Astrocyte (in vitro differentiated cells and primary cell): Measurements from ENCODE around the gene TENM4. TPM values are rescaled to one million over a fixed set of nuclear protein-coding genes. Genes with fewer than 3 reads are reported as not detected.
A peak's percentile ranks its signal among the peaks of the same experiment; 100 is the strongest.

Source experiments
- DNase-seq: peaks from one replicate; pipeline ENCODE4 v3.0.0-alpha.2; 2010; ENCODE audit warnings: low read depth
- FAIRE-seq: peaks from 2 replicates; lab custom pipeline; 2011; peaks lifted over from hg19 to GRCh38; lab: Jason Lieb, UNC
- H2AFZ ChIP-seq: 2 replicates; pipeline ENCODE4 v1.6.0; 2012; ENCODE audit warnings: low read depth, low read length, inconsistent platforms
- H3K27ac ChIP-seq: 2 replicates; pipeline ENCODE4 v1.5.1; 2011; ENCODE audit warnings: low read depth, low read length, inconsistent platforms
- H3K27me3 ChIP-seq: 2 replicates; pipeline ENCODE4 v1.6.0; 2011; ENCODE audit warnings: low read length, inconsistent platforms; ENCODE audit not compliant: insufficient read depth
- H3K36me3 ChIP-seq: 2 replicates; pipeline ENCODE4 v1.5.1; 2011; ENCODE audit warnings: low read length, inconsistent platforms; ENCODE audit not compliant: insufficient read depth
- H3K4me1 ChIP-seq: 2 replicates; pipeline ENCODE4 v1.5.1; 2011; ENCODE audit warnings: low read length, inconsistent platforms; ENCODE audit not compliant: insufficient read depth
- H3K4me2 ChIP-seq: 2 replicates; pipeline ENCODE4 v1.6.0; 2012; ENCODE audit warnings: low read length, inconsistent platforms
- H3K4me3 ChIP-seq: 2 replicates; pipeline ENCODE4 v1.5.1; 2011; ENCODE audit warnings: low read depth, mild to moderate bottlenecking, low read length, inconsistent platforms; ENCODE audit not compliant: insufficient read depth
- H3K79me2 ChIP-seq: 2 replicates; pipeline ENCODE4 v1.6.0; 2012; ENCODE audit warnings: mild to moderate bottlenecking, low read length, inconsistent platforms; ENCODE audit not compliant: insufficient read depth
- H3K9ac ChIP-seq: 2 replicates; pipeline ENCODE4 v1.6.0; 2012; ENCODE audit warnings: mild to moderate bottlenecking, low read length, inconsistent platforms
- H3K9me3 ChIP-seq: 2 replicates; pipeline ENCODE4 v1.5.1; 2012; ENCODE audit warnings: low read depth, mild to moderate bottlenecking, low read length, inconsistent platforms; ENCODE audit not compliant: insufficient read depth
- H4K20me1 ChIP-seq: 2 replicates; pipeline ENCODE4 v1.6.0; 2012; ENCODE audit warnings: low read length, inconsistent platforms; ENCODE audit not compliant: insufficient read depth
- H3K27ac Mint-ChIP-seq: one replicate; pipeline ENCODE4 v1.8.0; 2021; ENCODE audit warnings: mild to moderate bottlenecking, mixed read lengths; ENCODE audit not compliant: unreplicated experiment
- H3K27me3 Mint-ChIP-seq: one replicate; pipeline ENCODE4 v1.8.0; 2021; ENCODE audit warnings: low read depth, mixed read lengths; ENCODE audit not compliant: unreplicated experiment
- H3K36me3 Mint-ChIP-seq: one replicate; pipeline ENCODE4 v1.8.0; 2021; ENCODE audit warnings: low read depth, mixed read lengths; ENCODE audit not compliant: unreplicated experiment
- H3K4me1 Mint-ChIP-seq: one replicate; pipeline ENCODE4 v1.8.0; 2021; ENCODE audit warnings: low read depth, mixed read lengths; ENCODE audit not compliant: unreplicated experiment
- H3K4me3 Mint-ChIP-seq: one replicate; pipeline ENCODE4 v1.8.0; 2021; ENCODE audit warnings: mild to moderate bottlenecking, moderate library complexity, mixed read lengths; ENCODE audit not compliant: unreplicated experiment
- H3K9me3 Mint-ChIP-seq: one replicate; pipeline ENCODE4 v1.8.0; 2021; ENCODE audit warnings: mild to moderate bottlenecking, mixed read lengths; ENCODE audit not compliant: unreplicated experiment
- CTCF ChIP-seq: IDR thresholded peaks from 2 replicates; pipeline ENCODE4 v1.5.1; 2011; ENCODE audit warnings: low read depth, mild to moderate bottlenecking, inconsistent platforms, low read length, moderate library complexity; ENCODE audit not compliant: insufficient read depth
- EZH2 ChIP-seq: IDR thresholded peaks from 2 replicates; pipeline ENCODE4 v1.6.1; 2012; ENCODE audit warnings: mild to moderate bottlenecking, low read length, inconsistent platforms; ENCODE audit not compliant: insufficient read depth
- total RNA-seq: library from RNA; stranded (reverse); gene quantifications from 2 replicates; pipeline ENCODE4 v1.2.1, GENCODE V29; 2021

The TENM4 gene
- total RNA-seq, 1 donor from 2014 or later: 7.5 TPM

GRCh38 chr11:79092791-79093353 is 348.0 kb downstream of the TENM4 start:
- peak; percentile 87 for FAIRE-seq
- Histone ChIP-seq H3K4me1 (peaks cover 17% of the 10 kb centered on the region), H3K9me3 (peaks cover 7% of the 10 kb centered on the region), H4K20me1 (no peaks in the 10 kb centered on the region), H3K36me3 (no peaks in the 10 kb centered on the region), H3K27me3 (no peaks in the 10 kb centered on the region), H2AFZ (no peak overlapping the region), H3K27ac (peak overlapping the region; percentile 8), H3K4me2 (no peak overlapping the region), H3K4me3 (no peak overlapping the region), H3K9ac (no peak overlapping the region), H3K79me2 (no peaks in the 10 kb centered on the region)
- no peak overlapping the region for H3K27ac Mint-ChIP-seq
- H3K4me1 Mint-ChIP-seq: peaks cover 18% of the 10 kb centered on the region
- no peak for TF ChIP-seq CTCF
- TF ChIP-seq EZH2: no peak
- H3K4me3 Mint-ChIP-seq: no peak overlapping the region
- H3K9me3 Mint-ChIP-seq: peaks cover 9% of the 10 kb centered on the region
- H3K27me3 Mint-ChIP-seq: peaks cover 4% of the 10 kb centered on the region
- no peaks in the 10 kb centered on the region for H3K36me3 Mint-ChIP-seq
- peak; percentile 100 for DNase-seq

DNA sequence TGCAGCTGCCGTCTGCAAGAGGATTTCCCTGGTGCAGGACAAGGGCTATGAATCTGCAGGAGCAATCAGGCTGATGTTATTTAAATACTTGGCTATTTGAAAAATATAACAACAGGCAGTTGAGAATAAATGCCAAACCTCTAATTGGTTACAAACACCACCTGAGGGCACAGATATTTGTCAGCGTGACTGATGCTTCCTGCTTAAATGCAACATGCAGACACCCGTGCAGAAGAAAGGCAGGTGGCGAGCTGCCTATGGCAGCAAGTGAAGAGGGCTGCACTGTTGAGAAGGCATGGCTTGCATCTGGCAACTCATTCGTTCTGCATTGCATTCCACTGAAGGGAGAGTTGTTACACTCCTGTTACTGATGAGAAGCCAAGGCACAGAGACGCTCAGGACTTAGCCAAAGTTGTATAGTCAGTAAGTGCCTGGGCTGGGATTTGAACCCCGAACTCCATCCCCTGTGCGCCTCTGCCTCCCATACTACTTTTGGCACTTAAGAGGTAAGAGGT is 350.6 kb downstream of the TENM4 start:
- H3K9ac ChIP-seq: no peak overlapping the region
- peaks cover 7% of the 10 kb centered on the region for H3K9me3 ChIP-seq
- H3K27ac ChIP-seq: no peak overlapping the region
- H3K4me1 Mint-ChIP-seq: peaks cover 36% of the 10 kb centered on the region
- no peaks in the 10 kb centered on the region for H3K79me2 ChIP-seq
- no peaks in the 10 kb centered on the region for H3K27me3 ChIP-seq
- no peak overlapping the region for H3K27ac Mint-ChIP-seq
- DNase-seq (no peak), FAIRE-seq (no peak)
- no peak overlapping the region for H3K4me3 Mint-ChIP-seq
- no peak overlapping the region for H3K4me3 ChIP-seq
- no peak overlapping the region for H3K4me2 ChIP-seq
- H3K36me3 Mint-ChIP-seq: no peaks in the 10 kb centered on the region
- no peaks in the 10 kb centered on the region for H3K36me3 ChIP-seq
- H3K27me3 Mint-ChIP-seq: peaks cover 4% of the 10 kb centered on the region
- peaks cover 38% of the 10 kb centered on the region for H3K4me1 ChIP-seq
- TF ChIP-seq EZH2 (no peak), CTCF (no peak)
- no peak overlapping the region for H2AFZ ChIP-seq
- H4K20me1 ChIP-seq: no peaks in the 10 kb centered on the region
- H3K9me3 Mint-ChIP-seq: peaks cover 9% of the 10 kb centered on the region

GRCh38 chr11:79089601-79090000 is 351.2 kb downstream of the TENM4 start:
- H3K4me3 Mint-ChIP-seq: no peak overlapping the region
- DNase-seq: no peak
- peaks cover 38% of the 10 kb centered on the region for H3K4me1 ChIP-seq
- TF ChIP-seq CTCF (no peak), EZH2 (no peak)
- no peaks in the 10 kb centered on the region for H3K36me3 ChIP-seq
- H3K27ac ChIP-seq: no peak overlapping the region
- H3K4me1 Mint-ChIP-seq: peaks cover 36% of the 10 kb centered on the region
- no peak overlapping the region for H3K4me2 ChIP-seq
- H3K27ac Mint-ChIP-seq: no peak overlapping the region
- no peak for FAIRE-seq
- no peaks in the 10 kb centered on the region for H3K36me3 Mint-ChIP-seq
- no peak overlapping the region for H2AFZ ChIP-seq
- no peaks in the 10 kb centered on the region for H4K20me1 ChIP-seq
- no peak overlapping the region for H3K4me3 ChIP-seq
- H3K27me3 ChIP-seq: no peaks in the 10 kb centered on the region
- H3K9me3 ChIP-seq: peaks cover 7% of the 10 kb centered on the region
- H3K27me3 Mint-ChIP-seq: peaks cover 4% of the 10 kb centered on the region
- H3K9me3 Mint-ChIP-seq: peaks cover 9% of the 10 kb centered on the region
- no peak overlapping the region for H3K9ac ChIP-seq
- H3K79me2 ChIP-seq: no peaks in the 10 kb centered on the region
